ENCODE results near the gene MYO9A.

MYO9A gene

DNA sequence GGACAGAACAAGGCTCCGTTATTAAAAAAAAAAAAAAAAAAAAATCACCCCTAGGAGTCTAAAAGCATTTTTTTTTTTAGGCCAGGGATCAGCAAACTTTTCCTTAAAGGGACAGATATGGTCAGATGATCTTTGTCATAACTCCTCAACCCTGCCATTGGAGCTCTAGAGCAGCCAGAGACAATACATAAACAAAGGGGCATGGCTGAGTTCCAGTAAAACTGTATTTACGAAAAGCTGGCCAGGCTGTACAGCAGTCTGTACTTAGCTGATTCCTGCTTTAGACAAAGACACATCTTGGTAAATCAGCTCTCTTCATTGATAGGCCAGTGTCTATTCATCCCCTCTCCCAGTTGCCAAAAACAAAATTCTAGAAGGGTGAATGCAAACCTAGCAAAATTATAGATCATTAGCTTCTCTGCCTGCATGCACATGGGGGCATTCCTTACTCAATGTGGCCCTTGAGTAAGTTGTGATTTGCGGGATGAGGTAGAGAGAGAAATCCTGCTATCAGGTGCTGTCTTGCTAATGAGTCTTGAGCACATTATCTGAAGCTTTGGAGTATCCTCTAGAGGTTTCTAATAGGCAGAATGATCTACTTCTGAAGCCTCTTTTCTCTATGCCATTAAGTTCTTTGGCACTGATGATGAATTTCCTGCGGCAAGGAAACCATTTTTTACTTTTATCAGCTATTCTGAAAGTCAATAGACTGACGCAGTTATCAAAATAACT lies 35.5 kb upstream of the MYO9A start:
- Histone ChIP-seq H3K27ac (ENCODE audit: low read depth, low read length) (peak overlapping the region; percentile 1), H3K4me3 (ENCODE audit: low read length) (no peak overlapping the region), H3K9ac (ENCODE audit: low read length) (no peak overlapping the region), H3K27me3 (ENCODE audit: control insufficient read depth, insufficient read depth, low read length) (no peaks in the 10 kb centered on the region), H3K4me1 (ENCODE audit: control insufficient read depth, insufficient read depth, low read length) (no peaks in the 10 kb centered on the region), H3K36me3 (ENCODE audit: control insufficient read depth, insufficient read depth, low read length) (no peaks in the 10 kb centered on the region)

- no peaks in the 10 kb centered on the region for H3K4me1 ChIP-seq (ENCODE audit: control insufficient read depth, insufficient read depth, low read length)
- no peak overlapping the region for H3K9ac ChIP-seq (ENCODE audit: low read length)
- H3K4me3 ChIP-seq (ENCODE audit: low read length) = no peak overlapping the region
- no peaks in the 10 kb centered on the region for H3K27me3 ChIP-seq (ENCODE audit: control insufficient read depth, insufficient read depth, low read length)
- no peaks in the 10 kb centered on the region for H3K36me3 ChIP-seq (ENCODE audit: control insufficient read depth, insufficient read depth, low read length)
- no peak overlapping the region for H3K27ac ChIP-seq (ENCODE audit: low read depth, low read length)
Measured at GRCh38 chr15:72147418-72147817, 29.5 kb upstream of the MYO9A start.

GRCh38 chr15:72146934-72147333 lies 29.0 kb upstream of the MYO9A start:
- Histone ChIP-seq H3K27ac (ENCODE audit: low read depth, low read length) (no peak overlapping the region), H3K4me1 (ENCODE audit: control insufficient read depth, insufficient read depth, low read length) (no peaks in the 10 kb centered on the region), H3K4me3 (ENCODE audit: low read length) (no peak overlapping the region), H3K9ac (ENCODE audit: low read length) (no peak overlapping the region), H3K36me3 (ENCODE audit: control insufficient read depth, insufficient read depth, low read length) (no peaks in the 10 kb centered on the region), H3K27me3 (ENCODE audit: control insufficient read depth, insufficient read depth, low read length) (no peaks in the 10 kb centered on the region)

DNA sequence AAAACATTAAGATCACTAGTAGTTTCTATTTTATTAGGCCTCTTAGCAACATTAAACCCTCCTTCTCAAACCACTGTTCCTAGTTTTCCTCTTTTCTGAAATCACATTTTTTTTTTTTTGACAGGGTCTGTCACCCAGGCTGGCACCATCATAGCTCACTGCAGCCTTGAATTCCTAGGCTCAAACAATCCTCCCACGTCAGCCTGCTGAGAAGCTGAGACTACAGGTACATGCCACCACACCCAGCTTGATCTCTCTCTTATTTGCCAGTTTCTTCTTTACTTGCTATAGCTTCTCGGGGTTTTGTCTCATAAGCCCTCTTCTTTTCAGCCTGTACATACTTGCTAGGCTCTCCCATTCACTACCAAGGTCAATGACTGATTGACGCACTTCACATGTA lies 28.3 kb upstream of the MYO9A start:
- Histone ChIP-seq H3K4me3 (ENCODE audit: low read length) (no peak overlapping the region), H3K27me3 (ENCODE audit: control insufficient read depth, insufficient read depth, low read length) (no peaks in the 10 kb centered on the region), H3K9ac (ENCODE audit: low read length) (no peak overlapping the region), H3K4me1 (ENCODE audit: control insufficient read depth, insufficient read depth, low read length) (no peaks in the 10 kb centered on the region), H3K36me3 (ENCODE audit: control insufficient read depth, insufficient read depth, low read length) (no peaks in the 10 kb centered on the region), H3K27ac (ENCODE audit: low read depth, low read length) (no peak overlapping the region)

DNA sequence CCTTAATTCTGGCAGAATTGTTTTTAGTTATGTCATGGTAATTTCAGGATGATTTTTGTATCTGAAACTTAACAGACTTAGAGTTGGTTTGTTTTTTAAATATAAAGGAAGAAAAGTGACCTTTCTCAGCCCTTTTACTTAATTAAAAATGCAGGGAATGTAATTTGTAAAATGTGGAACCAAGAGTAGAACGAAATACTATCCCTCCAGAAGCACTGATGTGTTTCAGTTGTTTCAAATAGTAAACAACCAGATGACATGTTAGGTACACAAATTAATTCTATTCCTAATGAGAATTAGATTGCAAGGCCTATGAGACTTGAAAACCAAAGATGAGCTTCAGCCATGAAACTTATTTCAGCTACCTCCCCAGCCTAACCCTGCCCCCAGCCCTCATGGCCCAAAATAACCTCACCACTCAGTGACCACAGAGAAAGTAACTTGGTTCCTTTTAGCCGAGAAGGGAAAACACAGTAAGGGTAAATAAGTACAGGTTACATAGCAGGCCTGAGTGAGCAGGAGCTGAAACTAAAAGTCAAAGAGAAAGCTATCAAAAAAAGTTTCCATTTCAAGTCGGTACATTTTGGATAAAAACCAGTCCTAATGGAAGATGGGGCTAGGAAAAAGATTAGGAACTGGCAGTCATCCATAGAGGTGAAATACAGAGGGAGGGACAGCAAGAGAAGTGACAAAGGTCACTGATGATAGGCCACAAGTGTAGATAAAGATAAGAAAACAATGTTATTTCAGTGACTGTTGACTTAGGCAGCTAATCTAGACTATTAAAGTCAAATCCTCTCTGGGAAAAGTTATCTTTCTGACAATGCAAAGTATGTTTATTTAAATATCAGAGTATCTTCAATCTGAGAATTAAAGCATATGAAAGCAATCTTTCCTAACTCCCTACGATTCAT lies 23.5 kb upstream of the MYO9A start:
- H3K36me3 ChIP-seq (ENCODE audit: control insufficient read depth, insufficient read depth, low read length) = no peaks in the 10 kb centered on the region
- no peaks in the 10 kb centered on the region for H3K27me3 ChIP-seq (ENCODE audit: control insufficient read depth, insufficient read depth, low read length)
- H3K27ac ChIP-seq (ENCODE audit: low read depth, low read length) = no peak overlapping the region
- H3K9ac ChIP-seq (ENCODE audit: low read length) = no peak overlapping the region
- no peaks in the 10 kb centered on the region for H3K4me1 ChIP-seq (ENCODE audit: control insufficient read depth, insufficient read depth, low read length)
- H3K4me3 ChIP-seq (ENCODE audit: low read length) = no peak overlapping the region

- Histone ChIP-seq H3K9ac (ENCODE audit: low read length) (no peak overlapping the region), H3K4me3 (ENCODE audit: low read length) (no peak overlapping the region), H3K36me3 (ENCODE audit: control insufficient read depth, insufficient read depth, low read length) (no peaks in the 10 kb centered on the region), H3K27me3 (ENCODE audit: control insufficient read depth, insufficient read depth, low read length) (no peaks in the 10 kb centered on the region), H3K4me1 (ENCODE audit: control insufficient read depth, insufficient read depth, low read length) (no peaks in the 10 kb centered on the region), H3K27ac (ENCODE audit: low read depth, low read length) (no peak overlapping the region)
Measured at GRCh38 chr15:72140088-72140487, 22.1 kb upstream of the MYO9A start.

DNA sequence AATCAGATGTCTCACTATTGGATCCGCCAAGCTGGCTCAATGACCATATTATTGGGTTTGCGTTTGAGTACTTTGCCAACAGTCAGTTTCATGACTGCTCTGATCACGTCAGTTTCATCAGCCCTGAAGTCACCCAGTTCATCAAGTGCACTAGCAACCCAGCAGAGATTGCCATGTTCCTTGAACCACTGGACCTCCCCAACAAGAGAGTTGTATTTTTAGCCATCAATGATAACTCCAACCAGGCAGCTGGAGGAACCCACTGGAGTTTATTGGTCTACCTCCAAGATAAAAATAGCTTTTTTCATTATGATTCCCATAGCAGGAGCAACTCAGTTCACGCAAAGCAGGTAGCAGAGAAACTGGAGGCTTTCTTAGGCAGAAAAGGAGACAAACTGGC lies 21.7 kb upstream of the MYO9A start:
- no peaks in the 10 kb centered on the region for H3K27me3 ChIP-seq (ENCODE audit: control insufficient read depth, insufficient read depth, low read length)
- no peak overlapping the region for H3K9ac ChIP-seq (ENCODE audit: low read length)
- no peak overlapping the region for H3K4me3 ChIP-seq (ENCODE audit: low read length)
- no peaks in the 10 kb centered on the region for H3K4me1 ChIP-seq (ENCODE audit: control insufficient read depth, insufficient read depth, low read length)
- no peak overlapping the region for H3K27ac ChIP-seq (ENCODE audit: low read depth, low read length)
- H3K36me3 ChIP-seq (ENCODE audit: control insufficient read depth, insufficient read depth, low read length) = no peaks in the 10 kb centered on the region

GRCh38 chr15:72136170-72137051 lies 18.5 kb upstream of the MYO9A start:
- no peak overlapping the region for H3K27ac ChIP-seq (ENCODE audit: low read depth, low read length)
- no peaks in the 10 kb centered on the region for H3K27me3 ChIP-seq (ENCODE audit: control insufficient read depth, insufficient read depth, low read length)
- no peaks in the 10 kb centered on the region for H3K4me1 ChIP-seq (ENCODE audit: control insufficient read depth, insufficient read depth, low read length)
- H3K9ac ChIP-seq (ENCODE audit: low read length) = no peak overlapping the region
- H3K36me3 ChIP-seq (ENCODE audit: control insufficient read depth, insufficient read depth, low read length) = no peaks in the 10 kb centered on the region
- H3K4me3 ChIP-seq (ENCODE audit: low read length) = no peak overlapping the region

- H3K36me3 ChIP-seq (ENCODE audit: control insufficient read depth, insufficient read depth, low read length) = no peaks in the 10 kb centered on the region
- no peak overlapping the region for H3K27ac ChIP-seq (ENCODE audit: low read depth, low read length)
Measured at GRCh38 chr15:72135719-72136118, 17.8 kb upstream of the MYO9A start.

GRCh38 chr15:72133211-72133610 lies 15.3 kb upstream of the MYO9A start:
- Histone ChIP-seq H3K9ac (ENCODE audit: low read length) (no peak overlapping the region), H3K4me3 (ENCODE audit: low read length) (no peak overlapping the region), H3K4me1 (ENCODE audit: control insufficient read depth, insufficient read depth, low read length) (no peaks in the 10 kb centered on the region), H3K27me3 (ENCODE audit: control insufficient read depth, insufficient read depth, low read length) (no peaks in the 10 kb centered on the region), H3K27ac (ENCODE audit: low read depth, low read length) (no peak overlapping the region), H3K36me3 (ENCODE audit: control insufficient read depth, insufficient read depth, low read length) (no peaks in the 10 kb centered on the region)

More at GRCh38 chr15:72135719-72136118, 17.8 kb upstream of the MYO9A start:
- H3K27me3 ChIP-seq (ENCODE audit: control insufficient read depth, insufficient read depth, low read length) = no peaks in the 10 kb centered on the region
- H3K4me1 ChIP-seq (ENCODE audit: control insufficient read depth, insufficient read depth, low read length) = no peaks in the 10 kb centered on the region
- H3K9ac ChIP-seq (ENCODE audit: low read length) = no peak overlapping the region
- H3K4me3 ChIP-seq (ENCODE audit: low read length) = no peak overlapping the region

DNA sequence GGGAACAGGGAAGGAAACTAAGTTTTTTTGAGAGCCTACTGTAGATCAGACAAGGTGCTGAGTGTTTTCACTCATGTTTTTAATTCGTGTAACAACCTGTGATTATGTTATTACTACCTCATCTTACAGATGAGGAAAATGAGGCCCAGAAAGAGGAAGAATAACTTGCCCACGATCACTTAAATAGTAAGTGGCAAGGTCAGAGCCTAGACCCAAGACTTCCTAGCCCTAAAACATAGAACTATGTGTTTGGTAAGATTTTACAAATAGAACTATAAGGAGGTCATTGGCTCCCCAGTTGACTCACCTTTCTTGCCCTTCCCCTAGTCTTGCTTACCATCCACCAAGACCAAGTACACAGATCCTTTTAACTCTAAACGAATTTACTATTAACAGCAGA lies 14.0 kb upstream of the MYO9A start:
- H3K4me1 ChIP-seq (ENCODE audit: control insufficient read depth, insufficient read depth, low read length) = no peaks in the 10 kb centered on the region
- H3K9ac ChIP-seq (ENCODE audit: low read length) = no peak overlapping the region

GRCh38 chr15:72130272-72130671 lies 12.3 kb upstream of the MYO9A start:
- Histone ChIP-seq H3K9ac (ENCODE audit: low read length) (no peak overlapping the region), H3K27ac (ENCODE audit: low read depth, low read length) (no peak overlapping the region), H3K27me3 (ENCODE audit: control insufficient read depth, insufficient read depth, low read length) (no peaks in the 10 kb centered on the region), H3K4me3 (ENCODE audit: low read length) (no peak overlapping the region), H3K4me1 (ENCODE audit: control insufficient read depth, insufficient read depth, low read length) (no peaks in the 10 kb centered on the region), H3K36me3 (ENCODE audit: control insufficient read depth, insufficient read depth, low read length) (no peaks in the 10 kb centered on the region)

More for the DNA sequence above, 14.0 kb upstream of the MYO9A start:
- no peak overlapping the region for H3K27ac ChIP-seq (ENCODE audit: low read depth, low read length)
- H3K4me3 ChIP-seq (ENCODE audit: low read length) = no peak overlapping the region
- H3K36me3 ChIP-seq (ENCODE audit: control insufficient read depth, insufficient read depth, low read length) = no peaks in the 10 kb centered on the region
- H3K27me3 ChIP-seq (ENCODE audit: control insufficient read depth, insufficient read depth, low read length) = no peaks in the 10 kb centered on the region
